A673 (cell line): ENCODE data around the gene SIM2. TPM values are rescaled to one million over a fixed set of nuclear protein-coding genes. Genes with fewer than 3 reads are reported as not detected.

Experiments used
- BruUV-seq: library from RNA; stranded (reverse); fragments of 400-500 nt; replicated peaks from 2 replicates; lab custom pipeline; 2021; lab: Mats Ljungman, UMichigan
- CTCF ChIA-PET: fragments of 300-600 bp; sonication (Branson Sonifier 250); formaldehyde crosslinking; loops from one replicate; lab custom pipeline; 2022; ENCODE audit warnings: antibody characterized with exemption; lab: Charles Lee
- POLR2A ChIA-PET: fragments of 300-600 bp; sonication (Branson Sonifier 250); formaldehyde crosslinking; loops from one replicate; lab custom pipeline; 2022; ENCODE audit warnings: antibody characterized with exemption; ENCODE audit not compliant: low non-redundant PET; lab: Charles Lee
- DNase-seq: peaks from one replicate; pipeline ENCODE4 v3.0.0-alpha.2; 2015; ENCODE audit warnings: low spot score
- H3K27ac ChIP-seq: fragments of 200-600 bp; sonication (generic); 2 replicates; pipeline ENCODE4 v1.5.1; 2016; ENCODE audit warnings: mixed run types, low read depth, mild to moderate bottlenecking, mixed read lengths, antibody characterized with exemption, low read length; ENCODE audit not compliant: poor library complexity, severe bottlenecking
- H3K27me3 ChIP-seq: fragments of 200-600 bp; sonication (generic); replicated peaks from 2 replicates; pipeline ENCODE4 v1.6.1; 2017; ENCODE audit warnings: mixed run types, low read depth, mild to moderate bottlenecking, mixed read lengths, antibody characterized with exemption, low read length; ENCODE audit not compliant: insufficient read depth, poor library complexity
- H3K36me3 ChIP-seq: fragments of 200-600 bp; sonication (generic); 2 replicates; pipeline ENCODE4 v1.6.1; 2016; ENCODE audit warnings: mixed run types, mild to moderate bottlenecking, mixed read lengths, antibody characterized with exemption, low read length; ENCODE audit not compliant: insufficient read depth, poor library complexity, severe bottlenecking
- H3K4me1 ChIP-seq: fragments of 200-600 bp; sonication (generic); 2 replicates; pipeline ENCODE4 v1.6.1; 2017; ENCODE audit warnings: mixed run types, mild to moderate bottlenecking, mixed read lengths, antibody characterized with exemption, low read length; ENCODE audit not compliant: insufficient read depth, poor library complexity, severe bottlenecking
- H3K4me3 ChIP-seq: fragments of 200-600 bp; sonication (generic); 2 replicates; pipeline ENCODE4 v1.5.1; 2016; ENCODE audit warnings: low read depth, mixed run types, mild to moderate bottlenecking, mixed read lengths, low read length; ENCODE audit not compliant: poor library complexity, severe bottlenecking
- H3K9me3 ChIP-seq: fragments of 200-600 bp; sonication (generic); 2 replicates; pipeline ENCODE4 v1.6.1; 2016; ENCODE audit warnings: mixed run types, low read depth, mild to moderate bottlenecking, mixed read lengths, antibody characterized with exemption, low read length; ENCODE audit not compliant: poor library complexity, severe bottlenecking
- EZH2 ChIP-seq: fragments of 200-600 bp; sonication (generic); IDR thresholded peaks from 2 replicates; pipeline ENCODE4 v1.6.1; 2017; ENCODE audit warnings: borderline replicate concordance, low read depth, mild to moderate bottlenecking, mixed read lengths, antibody characterized with exemption, low read length; ENCODE audit not compliant: poor library complexity, severe bottlenecking
- intact Hi-C: fragments of 100-400 bp; cut with micrococcal nuclease; formaldehyde crosslinking; loops from one replicate; pipeline ENCODE4 v1.10.0; 2022; ENCODE audit not compliant: unreplicated experiment
- total RNA-seq: library from RNA; stranded (reverse); gene quantifications from 2 replicates; pipeline ENCODE4 v1.2.3, GENCODE V29; 2021
- TF ChIP-seq, protein P1 (sequence below): fragments of 300-800, 200-600 bp; sonication (generic); conservative IDR thresholded peaks from 2 replicates; pipeline ENCODE4 v1.5.1; 2017; ENCODE audit warnings: low read depth, mild to moderate bottlenecking, antibody characterized with exemption, low read length, moderate library complexity, mixed read lengths

Gene SIM2
- total RNA-seq, 1 experiment from 2014 or later: 42.7 TPM

DNA sequence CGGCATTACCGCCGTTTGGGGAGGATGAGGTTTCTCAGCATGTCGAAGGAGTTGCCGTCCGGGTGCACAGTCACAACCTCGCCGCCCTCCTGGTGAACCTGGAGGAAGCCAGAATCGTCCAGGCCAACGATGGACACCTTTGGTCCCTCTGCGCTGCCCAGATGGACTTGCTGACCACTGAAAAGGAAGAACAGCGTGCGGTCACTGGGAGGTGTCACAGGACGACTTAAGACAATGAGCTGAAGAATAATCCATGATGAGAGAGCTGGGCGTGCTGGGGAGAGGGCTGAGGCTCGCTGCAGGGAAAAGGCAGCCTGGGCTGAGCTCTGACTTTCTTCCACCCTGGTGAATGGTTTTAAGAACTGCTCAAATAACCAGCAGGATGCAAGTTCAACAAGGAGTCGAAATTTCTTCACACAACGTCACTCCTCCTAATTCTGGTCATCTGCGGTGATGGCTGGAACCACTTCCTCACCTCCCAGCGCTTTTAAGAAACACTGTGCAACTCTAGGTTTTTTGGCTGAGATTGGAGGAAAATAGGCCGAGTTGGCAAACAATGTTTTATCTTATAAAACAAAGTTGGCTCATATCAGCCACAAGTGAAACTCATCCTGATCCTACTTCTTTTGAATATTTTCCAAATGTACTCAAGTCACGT, 55.5 kb downstream of the SIM2 start:
- no peak for TF ChIP-seq EZH2
- TF ChIP-seq, protein P1, sequence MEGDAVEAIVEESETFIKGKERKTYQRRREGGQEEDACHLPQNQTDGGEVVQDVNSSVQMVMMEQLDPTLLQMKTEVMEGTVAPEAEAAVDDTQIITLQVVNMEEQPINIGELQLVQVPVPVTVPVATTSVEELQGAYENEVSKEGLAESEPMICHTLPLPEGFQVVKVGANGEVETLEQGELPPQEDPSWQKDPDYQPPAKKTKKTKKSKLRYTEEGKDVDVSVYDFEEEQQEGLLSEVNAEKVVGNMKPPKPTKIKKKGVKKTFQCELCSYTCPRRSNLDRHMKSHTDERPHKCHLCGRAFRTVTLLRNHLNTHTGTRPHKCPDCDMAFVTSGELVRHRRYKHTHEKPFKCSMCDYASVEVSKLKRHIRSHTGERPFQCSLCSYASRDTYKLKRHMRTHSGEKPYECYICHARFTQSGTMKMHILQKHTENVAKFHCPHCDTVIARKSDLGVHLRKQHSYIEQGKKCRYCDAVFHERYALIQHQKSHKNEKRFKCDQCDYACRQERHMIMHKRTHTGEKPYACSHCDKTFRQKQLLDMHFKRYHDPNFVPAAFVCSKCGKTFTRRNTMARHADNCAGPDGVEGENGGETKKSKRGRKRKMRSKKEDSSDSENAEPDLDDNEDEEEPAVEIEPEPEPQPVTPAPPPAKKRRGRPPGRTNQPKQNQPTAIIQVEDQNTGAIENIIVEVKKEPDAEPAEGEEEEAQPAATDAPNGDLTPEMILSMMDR: no peak
- DNase-seq: no peak
- POLR2A ChIA-PET: no interaction called here

GRCh38 chr21:36756527-36756926, 57.6 kb downstream of the SIM2 start:
- H3K27ac ChIP-seq: no peak overlapping the region
- H3K27me3 ChIP-seq: no peaks in the 10 kb centered on the region
- H3K4me3 ChIP-seq: no peak overlapping the region
- intact Hi-C loops: no loop called here
- no TSS peak for BruUV-seq
- H3K4me1 ChIP-seq: peaks cover 5% of the 10 kb centered on the region
- TF ChIP-seq, protein P1: no peak
- TF ChIP-seq EZH2: no peak
- H3K36me3 ChIP-seq: no peaks in the 10 kb centered on the region
- DNase-seq: no peak
- H3K9me3 ChIP-seq: no peaks in the 10 kb centered on the region
- CTCF ChIA-PET: no interaction called here
- POLR2A ChIA-PET: no interaction called here

More for the DNA sequence above, 55.5 kb downstream of the SIM2 start:
- Histone ChIP-seq H3K27ac (no peak overlapping the region), H3K4me1 (peaks cover 26% of the 10 kb centered on the region), H3K4me3 (no peak overlapping the region), H3K27me3 (no peaks in the 10 kb centered on the region), H3K9me3 (no peaks in the 10 kb centered on the region), H3K36me3 (no peaks in the 10 kb centered on the region)
- BruUV-seq: no TSS peak
- intact Hi-C loops: loop anchor here (5.0 kb wide), 2 partner anchors 98 to 173 kb away; no protein-coding TSS in a partner anchor
- CTCF ChIA-PET: no interaction called here

DNA sequence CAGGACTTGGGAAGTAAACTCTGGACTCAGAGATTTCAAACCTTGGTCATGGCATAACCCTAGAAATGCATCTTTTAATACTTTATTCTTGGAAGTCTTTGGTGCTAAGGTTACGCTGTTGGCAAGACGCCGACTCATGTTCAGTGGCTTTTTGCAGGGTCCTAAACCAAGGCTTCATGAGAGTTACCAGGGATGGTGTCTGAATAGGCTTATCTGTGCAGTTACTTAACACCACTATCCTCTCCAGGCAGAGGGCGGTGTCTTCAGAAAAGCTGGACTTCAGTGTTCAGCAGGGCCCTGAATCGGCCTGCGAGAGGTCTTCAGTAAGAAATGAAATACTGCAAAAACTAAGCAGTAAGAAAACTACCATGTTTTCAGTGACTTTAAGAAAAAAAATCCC, 58.3 kb downstream of the SIM2 start:
- no peak overlapping the region for H3K27ac ChIP-seq
- ChIA-PET CTCF (interaction anchor here (0.6 kb wide), 1 partner anchor 93 kb away, joined by 4 read pairs; no protein-coding TSS in a partner anchor), POLR2A (no interaction called here)
- no peak overlapping the region for H3K4me3 ChIP-seq
- no peaks in the 10 kb centered on the region for H3K4me1 ChIP-seq
- intact Hi-C loops: no loop called here
- BruUV-seq: no TSS peak
- DNase-seq: no peak
- H3K36me3 ChIP-seq: no peaks in the 10 kb centered on the region
- no peaks in the 10 kb centered on the region for H3K27me3 ChIP-seq
- TF ChIP-seq, protein P1: peak; percentile 34; the same call in 1 of the 2 replicates
- TF ChIP-seq EZH2: no peak
- no peaks in the 10 kb centered on the region for H3K9me3 ChIP-seq
